GM21825 (cell line): ENCODE measurements around the gene EML6.

Experiments used
- ATAC-seq: cut with Tn5 transposase; IDR thresholded peaks from one replicate; pipeline ENCODE4 v1.9.1; 2021; ENCODE audit warnings: mild to moderate bottlenecking, moderate library complexity; ENCODE audit not compliant: unreplicated experiment

Gene EML6

GRCh38 chr2:54902763-54903162 lies 179.3 kb downstream of the EML6 start:
- ATAC-seq = no peak

GRCh38 chr2:54903736-54904554 lies 180.5 kb downstream of the EML6 start:
- no peak for ATAC-seq

GRCh38 chr2:54904836-54905235 lies 181.4 kb downstream of the EML6 start:
- no peak for ATAC-seq

- ATAC-seq = no peak
These were observed 183.3 kb downstream of the EML6 start for GRCh38 chr2:54906716-54907115.

- ATAC-seq = no peak
These were observed 184.2 kb downstream of the EML6 start for GRCh38 chr2:54907663-54908062.

GRCh38 chr2:54908591-54908990 lies 185.1 kb downstream of the EML6 start:
- ATAC-seq = no peak

GRCh38 chr2:54909001-54909400 lies 185.5 kb downstream of the EML6 start:
- no peak for ATAC-seq

GRCh38 chr2:54912305-54912704 lies 188.8 kb downstream of the EML6 start:
- no peak for ATAC-seq

GRCh38 chr2:54912893-54913292 lies 189.4 kb downstream of the EML6 start:
- ATAC-seq = no peak

GRCh38 chr2:54914637-54915036 lies 191.2 kb downstream of the EML6 start:
- ATAC-seq = no peak

- no peak for ATAC-seq
These were observed 191.6 kb downstream of the EML6 start for GRCh38 chr2:54915101-54915500.

- ATAC-seq = no peak
These were observed 193.2 kb downstream of the EML6 start for GRCh38 chr2:54916637-54917036.

GRCh38 chr2:54918647-54919280 lies 195.3 kb downstream of the EML6 start:
- ATAC-seq = no peak

GRCh38 chr2:54920660-54921059 lies 197.2 kb downstream of the EML6 start:
- no peak for ATAC-seq

- ATAC-seq = no peak
These were observed 200.7 kb downstream of the EML6 start for GRCh38 chr2:54924121-54924520.

GRCh38 chr2:54925022-54925421 lies 201.6 kb downstream of the EML6 start:
- ATAC-seq = no peak

GRCh38 chr2:54927085-54927750 lies 203.8 kb downstream of the EML6 start:
- ATAC-seq = no peak

- ATAC-seq = no peak
These were observed 204.5 kb downstream of the EML6 start for GRCh38 chr2:54927751-54928615.

- ATAC-seq = no peak
These were observed 205.3 kb downstream of the EML6 start for GRCh38 chr2:54928719-54929118.

GRCh38 chr2:54931473-54931872 lies 208.0 kb downstream of the EML6 start:
- no peak for ATAC-seq

GRCh38 chr2:54935389-54935788 lies 211.9 kb downstream of the EML6 start:
- ATAC-seq = no peak
